ENCODE measurements around the gene MPRIP.

Gene MPRIP

GRCh38 chr17:17170346-17170985, 128.2 kb downstream of the MPRIP start:
- no peak overlapping the region for H3K27ac ChIP-seq
- TF ChIP-seq, protein P1, sequence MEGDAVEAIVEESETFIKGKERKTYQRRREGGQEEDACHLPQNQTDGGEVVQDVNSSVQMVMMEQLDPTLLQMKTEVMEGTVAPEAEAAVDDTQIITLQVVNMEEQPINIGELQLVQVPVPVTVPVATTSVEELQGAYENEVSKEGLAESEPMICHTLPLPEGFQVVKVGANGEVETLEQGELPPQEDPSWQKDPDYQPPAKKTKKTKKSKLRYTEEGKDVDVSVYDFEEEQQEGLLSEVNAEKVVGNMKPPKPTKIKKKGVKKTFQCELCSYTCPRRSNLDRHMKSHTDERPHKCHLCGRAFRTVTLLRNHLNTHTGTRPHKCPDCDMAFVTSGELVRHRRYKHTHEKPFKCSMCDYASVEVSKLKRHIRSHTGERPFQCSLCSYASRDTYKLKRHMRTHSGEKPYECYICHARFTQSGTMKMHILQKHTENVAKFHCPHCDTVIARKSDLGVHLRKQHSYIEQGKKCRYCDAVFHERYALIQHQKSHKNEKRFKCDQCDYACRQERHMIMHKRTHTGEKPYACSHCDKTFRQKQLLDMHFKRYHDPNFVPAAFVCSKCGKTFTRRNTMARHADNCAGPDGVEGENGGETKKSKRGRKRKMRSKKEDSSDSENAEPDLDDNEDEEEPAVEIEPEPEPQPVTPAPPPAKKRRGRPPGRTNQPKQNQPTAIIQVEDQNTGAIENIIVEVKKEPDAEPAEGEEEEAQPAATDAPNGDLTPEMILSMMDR (conservative IDR thresholded peaks at IDR 0.05), result no peak

GRCh38 chr17:17171186-17171585, 128.9 kb downstream of the MPRIP start:
- no peak overlapping the region for H3K27ac ChIP-seq
- TF ChIP-seq, protein P1 (conservative IDR thresholded peaks at IDR 0.05), result no peak

GRCh38 chr17:17172001-17172939, 130.0 kb downstream of the MPRIP start:
- TF ChIP-seq, protein P1 (conservative IDR thresholded peaks at IDR 0.05), result no peak
- no peak overlapping the region for H3K27ac ChIP-seq

DNA sequence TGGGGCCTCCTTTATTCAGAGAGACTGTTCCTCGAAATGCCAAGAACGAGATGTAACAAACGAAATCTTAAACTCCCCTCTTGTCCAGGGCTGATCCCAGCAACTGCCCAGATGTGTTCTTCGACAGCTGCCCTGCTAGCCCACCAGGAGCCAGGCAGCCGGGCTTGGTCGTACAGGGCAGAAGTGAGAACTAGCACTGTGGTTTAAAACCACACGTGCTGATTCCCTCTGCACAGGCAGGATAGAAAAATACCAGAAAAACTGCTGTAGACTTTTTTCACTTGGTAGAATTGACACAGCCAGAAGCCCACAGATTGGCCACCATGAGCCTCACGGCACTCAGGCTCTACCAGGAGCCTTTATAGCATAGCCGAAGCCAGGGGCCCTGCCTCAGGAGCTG, 130.7 kb downstream of the MPRIP start:
- no peak overlapping the region for H3K27ac ChIP-seq
- TF ChIP-seq, protein P1 (conservative IDR thresholded peaks at IDR 0.05), result no peak

DNA sequence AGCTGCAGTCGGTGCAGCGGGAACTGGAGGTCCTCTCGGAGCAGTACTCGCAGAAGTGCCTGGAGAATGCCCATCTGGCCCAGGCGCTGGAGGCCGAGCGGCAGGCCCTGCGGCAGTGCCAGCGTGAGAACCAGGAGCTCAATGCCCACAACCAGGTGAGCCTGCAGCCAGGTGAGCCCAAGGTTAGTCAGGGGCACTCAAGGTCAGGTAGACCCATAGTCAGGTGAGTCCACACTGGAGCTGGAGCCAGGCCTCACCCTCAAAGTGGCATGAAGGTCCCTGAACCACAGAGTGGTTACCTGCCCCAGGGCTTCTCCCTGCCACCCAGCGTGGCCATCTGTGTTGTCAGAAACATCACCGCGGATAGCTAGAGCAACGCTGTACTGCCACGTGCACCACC, 131.7 kb downstream of the MPRIP start:
- TF ChIP-seq, protein P1 (conservative IDR thresholded peaks at IDR 0.05), result no peak
- no peak overlapping the region for H3K27ac ChIP-seq

- no peak overlapping the region for H3K27ac ChIP-seq
- TF ChIP-seq, protein P1 (conservative IDR thresholded peaks at IDR 0.05), result no peak
These were observed 133.1 kb downstream of the MPRIP start for GRCh38 chr17:17175340-17175739.

DNA sequence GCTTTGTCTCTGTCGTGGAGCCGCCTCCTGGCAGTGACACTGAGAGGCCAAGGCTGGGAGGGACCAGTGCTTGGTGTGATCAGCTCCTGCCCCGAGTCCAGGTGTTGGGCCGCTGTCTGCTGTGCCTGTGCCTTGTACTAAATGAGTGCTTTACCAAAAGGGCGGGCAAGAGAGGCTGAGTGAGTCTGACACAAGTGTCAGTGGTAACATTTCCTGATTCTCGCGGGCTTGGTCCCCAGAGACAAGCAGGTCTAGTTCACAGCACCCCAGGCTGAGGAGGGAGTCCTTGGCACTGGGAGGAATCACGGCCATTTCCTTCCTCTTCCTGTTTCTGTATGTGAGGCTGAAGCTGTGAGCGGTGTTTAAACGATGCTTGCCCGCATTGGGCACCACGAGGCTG, 133.7 kb downstream of the MPRIP start:
- TF ChIP-seq, protein P1 (conservative IDR thresholded peaks at IDR 0.05), result no peak
- no peak overlapping the region for H3K27ac ChIP-seq
